Panc1 (cell line): Measurements from ENCODE around the gene ACP4.
"Not testable (repeated sequence)": the region's sequence is repeated elsewhere in the genome, so short reads cannot be mapped to it uniquely, and the experiment has no call there.

Experiments
- POLR2AphosphoS5 ChIP-seq: IDR thresholded peaks from 2 replicates; pipeline ENCODE4 v1.6.1; 2012; ENCODE audit warnings: mild to moderate bottlenecking, low read depth, low read length, moderate library complexity
- TF ChIP-seq, protein P1 (sequence below): fragments of 450-650 bp; IDR thresholded peaks from 2 replicates; pipeline ENCODE4 v1.5.1; 2017; ENCODE audit warnings: mild to moderate bottlenecking
- TF ChIP-seq, protein P2 (sequence below), 2 experiments: IDR thresholded peaks; 2 replicates each; pipeline ENCODE4 v1.6.1; 2011 to 2012; ENCODE audit warnings: low read depth in 2 of 2, control low read depth in 1 of 2, low read length in 1 of 2, mild to moderate bottlenecking in 1 of 2, moderate library complexity in 1 of 2; ENCODE audit not compliant: insufficient read depth in 1 of 2

DNA sequence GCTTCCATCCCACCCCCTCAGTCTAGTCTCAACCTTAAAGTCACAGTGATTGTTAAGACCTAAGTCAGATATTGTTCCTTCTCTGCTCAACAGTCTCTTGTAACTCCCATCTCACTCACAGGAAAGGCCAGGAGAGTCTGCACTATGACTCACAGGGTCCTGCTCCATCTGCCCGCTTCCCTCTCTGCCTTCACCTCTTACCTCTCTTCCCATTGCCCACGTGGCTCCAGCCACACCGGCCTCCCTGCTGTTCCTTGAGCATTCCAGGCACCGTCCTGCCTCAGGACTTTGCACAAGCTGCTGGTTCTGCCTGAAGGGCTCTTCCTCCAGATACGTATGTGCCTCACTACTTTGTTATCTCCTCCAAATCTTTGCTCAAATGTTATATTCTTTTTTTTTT is 23.0 kb upstream of the ACP4 start:
- not testable (repeated sequence) for TF ChIP-seq POLR2AphosphoS5
- TF ChIP-seq, protein P1, sequence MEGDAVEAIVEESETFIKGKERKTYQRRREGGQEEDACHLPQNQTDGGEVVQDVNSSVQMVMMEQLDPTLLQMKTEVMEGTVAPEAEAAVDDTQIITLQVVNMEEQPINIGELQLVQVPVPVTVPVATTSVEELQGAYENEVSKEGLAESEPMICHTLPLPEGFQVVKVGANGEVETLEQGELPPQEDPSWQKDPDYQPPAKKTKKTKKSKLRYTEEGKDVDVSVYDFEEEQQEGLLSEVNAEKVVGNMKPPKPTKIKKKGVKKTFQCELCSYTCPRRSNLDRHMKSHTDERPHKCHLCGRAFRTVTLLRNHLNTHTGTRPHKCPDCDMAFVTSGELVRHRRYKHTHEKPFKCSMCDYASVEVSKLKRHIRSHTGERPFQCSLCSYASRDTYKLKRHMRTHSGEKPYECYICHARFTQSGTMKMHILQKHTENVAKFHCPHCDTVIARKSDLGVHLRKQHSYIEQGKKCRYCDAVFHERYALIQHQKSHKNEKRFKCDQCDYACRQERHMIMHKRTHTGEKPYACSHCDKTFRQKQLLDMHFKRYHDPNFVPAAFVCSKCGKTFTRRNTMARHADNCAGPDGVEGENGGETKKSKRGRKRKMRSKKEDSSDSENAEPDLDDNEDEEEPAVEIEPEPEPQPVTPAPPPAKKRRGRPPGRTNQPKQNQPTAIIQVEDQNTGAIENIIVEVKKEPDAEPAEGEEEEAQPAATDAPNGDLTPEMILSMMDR: not testable (repeated sequence)
- TF ChIP-seq, protein P2, sequence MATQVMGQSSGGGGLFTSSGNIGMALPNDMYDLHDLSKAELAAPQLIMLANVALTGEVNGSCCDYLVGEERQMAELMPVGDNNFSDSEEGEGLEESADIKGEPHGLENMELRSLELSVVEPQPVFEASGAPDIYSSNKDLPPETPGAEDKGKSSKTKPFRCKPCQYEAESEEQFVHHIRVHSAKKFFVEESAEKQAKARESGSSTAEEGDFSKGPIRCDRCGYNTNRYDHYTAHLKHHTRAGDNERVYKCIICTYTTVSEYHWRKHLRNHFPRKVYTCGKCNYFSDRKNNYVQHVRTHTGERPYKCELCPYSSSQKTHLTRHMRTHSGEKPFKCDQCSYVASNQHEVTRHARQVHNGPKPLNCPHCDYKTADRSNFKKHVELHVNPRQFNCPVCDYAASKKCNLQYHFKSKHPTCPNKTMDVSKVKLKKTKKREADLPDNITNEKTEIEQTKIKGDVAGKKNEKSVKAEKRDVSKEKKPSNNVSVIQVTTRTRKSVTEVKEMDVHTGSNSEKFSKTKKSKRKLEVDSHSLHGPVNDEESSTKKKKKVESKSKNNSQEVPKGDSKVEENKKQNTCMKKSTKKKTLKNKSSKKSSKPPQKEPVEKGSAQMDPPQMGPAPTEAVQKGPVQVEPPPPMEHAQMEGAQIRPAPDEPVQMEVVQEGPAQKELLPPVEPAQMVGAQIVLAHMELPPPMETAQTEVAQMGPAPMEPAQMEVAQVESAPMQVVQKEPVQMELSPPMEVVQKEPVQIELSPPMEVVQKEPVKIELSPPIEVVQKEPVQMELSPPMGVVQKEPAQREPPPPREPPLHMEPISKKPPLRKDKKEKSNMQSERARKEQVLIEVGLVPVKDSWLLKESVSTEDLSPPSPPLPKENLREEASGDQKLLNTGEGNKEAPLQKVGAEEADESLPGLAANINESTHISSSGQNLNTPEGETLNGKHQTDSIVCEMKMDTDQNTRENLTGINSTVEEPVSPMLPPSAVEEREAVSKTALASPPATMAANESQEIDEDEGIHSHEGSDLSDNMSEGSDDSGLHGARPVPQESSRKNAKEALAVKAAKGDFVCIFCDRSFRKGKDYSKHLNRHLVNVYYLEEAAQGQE (IDR thresholded peaks at IDR 0.05; ENCODE audit: insufficient read depth in 1 of 2, low read depth in 2 of 2, low read length in 1 of 2): not testable (repeated sequence)
